HEK293T (cell line): ENCODE data around the gene NUP107.

Experiments
- ARNT ChIP-seq: fragments of 450-650 bp; IDR thresholded peaks from 2 replicates; pipeline ENCODE4 v1.6.1; 2017; ENCODE audit warnings: mild to moderate bottlenecking
- CTBP1 ChIP-seq: fragments of 450-650 bp; IDR thresholded peaks from 2 replicates; pipeline ENCODE4 v1.6.1; 2016; ENCODE audit warnings: borderline replicate concordance
- ELF4 ChIP-seq: fragments of 450-650 bp; IDR thresholded peaks from 2 replicates; pipeline ENCODE4 v1.6.1; 2017; ENCODE audit warnings: antibody characterized with exemption
- FOXA1 ChIP-seq: fragments of 450-650 bp; IDR thresholded peaks from 2 replicates; pipeline ENCODE4 v1.6.1; 2016; ENCODE audit warnings: mild to moderate bottlenecking
- FOXM1 ChIP-seq: fragments of 450-650 bp; IDR thresholded peaks from 2 replicates; pipeline ENCODE4 v1.6.1; 2017; ENCODE audit warnings: mild to moderate bottlenecking, borderline replicate concordance
- L3MBTL2 ChIP-seq: fragments of 450-650 bp; conservative IDR thresholded peaks from 2 replicates; pipeline ENCODE4 v1.6.1; 2016; ENCODE audit warnings: mild to moderate bottlenecking
- NFRKB ChIP-seq: fragments of 450-650 bp; IDR thresholded peaks from 2 replicates; pipeline ENCODE4 v1.6.1; 2016; ENCODE audit warnings: mild to moderate bottlenecking, moderate library complexity
- SP1 ChIP-seq: fragments of 450-650 bp; IDR thresholded peaks from 2 replicates; pipeline ENCODE4 v1.6.1; 2017
- ZNF384 ChIP-seq: fragments of 450-650 bp; IDR thresholded peaks from 2 replicates; pipeline ENCODE4 v1.6.1; 2016

- TF ChIP-seq ARNT (no peak), ELF4 (no peak), CTBP1 (no peak), FOXA1 (no peak), L3MBTL2 (no peak), NFRKB (no peak), ZNF384 (no peak), FOXM1 (no peak), SP1 (no peak)
Measured at GRCh38 chr12:68733661-68734071, 46.9 kb downstream of the NUP107 start.
